HCT116 (cell line): ENCODE data around the gene ANKRD55. TPM values are rescaled to one million over a fixed set of nuclear protein-coding genes. Genes with fewer than 3 reads are reported as not detected.
"Not testable (repeated sequence)": the region's sequence is repeated elsewhere in the genome, so short reads cannot be mapped to it uniquely, and the experiment has no call there.

Experiments used
- ATAC-seq: fragments of 200-7000 bp; cut with Tn5 transposase; 2 replicates; pipeline ENCODE4 v1.9.1; 2020; ENCODE audit warnings: mild to moderate bottlenecking, moderate library complexity
- BruUV-seq: library from RNA; stranded (reverse); fragments of 400-500 nt; replicated peaks from 2 replicates; lab custom pipeline; 2021; lab: Mats Ljungman, UMichigan
- CTCF ChIA-PET: fragments of 300-600 bp; sonication (Branson Sonifier 250); formaldehyde crosslinking; loops from one replicate; lab custom pipeline; 2021; ENCODE audit warnings: antibody characterized with exemption; lab: Charles Lee
- POLR2A ChIA-PET: fragments of 300-600, 350-600 bp; sonication (Branson Sonifier 250); formaldehyde crosslinking; loops from one replicate; lab custom pipeline; 2021; ENCODE audit warnings: antibody characterized with exemption; lab: Charles Lee
- RAD21 ChIA-PET, 2 experiments: fragments of 300-600 bp; sonication (Branson Sonifier 250); formaldehyde crosslinking; loops; one replicate each; lab custom pipeline; 2023; ENCODE audit warnings: low total read pairs in 2 of 2; ENCODE audit not compliant: uncharacterized antibody in 2 of 2, unreplicated experiment in 2 of 2, low non-redundant PET in 1 of 2; lab: Charles Lee
- DNase-seq: peaks from one replicate; pipeline ENCODE4 v3.0.0-alpha.2; 2010; ENCODE audit warnings: low read depth, low spot score
- H2AFZ ChIP-seq: fragments of 200-600 bp; shearing (Covaris generic), sonication (generic); 2 replicates; pipeline ENCODE4 v1.6.1; 2017; ENCODE audit warnings: low read depth, mixed run types, mixed read lengths, antibody characterized with exemption, low read length; ENCODE audit not compliant: poor library complexity, severe bottlenecking
- H3K27ac ChIP-seq: 2 replicates; pipeline ENCODE4 v1.5.1; 2012; ENCODE audit warnings: low read depth, low read length
- H3K27me3 ChIP-seq: fragments of 200-600 bp; sonication (generic); 2 replicates; pipeline ENCODE4 v1.6.1; 2016; ENCODE audit warnings: mixed run types, low read length, mixed read lengths; ENCODE audit not compliant: insufficient read depth
- H3K36me3 ChIP-seq, 2 experiments: fragments of 200-500 bp in 1 of 2; fragments of 200-600 bp in 1 of 2; sonication (Bioruptor generic) in 1 of 2; sonication (generic) in 1 of 2; 2 replicates each; pipeline versions ENCODE4 v1.5.1 to v1.6.1; 2014 to 2016; ENCODE audit warnings: low read length in 2 of 2, inconsistent platforms in 1 of 2, mixed read lengths in 1 of 2, mixed run types in 1 of 2; ENCODE audit not compliant: insufficient read depth in 2 of 2, control insufficient read depth in 1 of 2
- H3K4me1 ChIP-seq, 2 experiments: fragments of 200-600 bp in 1 of 2; sonication (generic) in 1 of 2; 2 replicates each; pipeline versions ENCODE4 v1.5.1 to v1.6.1; 2012 to 2017; ENCODE audit warnings: low read length in 2 of 2, inconsistent platforms in 1 of 2, mild to moderate bottlenecking in 1 of 2, mixed read lengths in 1 of 2, mixed run types in 1 of 2, moderate library complexity in 1 of 2; ENCODE audit not compliant: insufficient read depth in 2 of 2, control insufficient read depth in 1 of 2
- H3K4me2 ChIP-seq: fragments of 200-600 bp; sonication (generic); 2 replicates; pipeline ENCODE4 v1.6.1; 2017; ENCODE audit warnings: mixed run types, low read length, mixed read lengths
- H3K4me3 ChIP-seq, 2 experiments: fragments of 200-600 bp in 1 of 2; sonication (generic) in 1 of 2; replicated peaks in 1 of 2; 2 replicates each; pipeline ENCODE4 v1.5.1; 2011 to 2016; ENCODE audit warnings: low read length in 2 of 2, control low read depth in 1 of 2, low read depth in 1 of 2, mild to moderate bottlenecking in 1 of 2, mixed read lengths in 1 of 2, mixed run types in 1 of 2
- H3K79me2 ChIP-seq: fragments of 200-600 bp; sonication (generic); 2 replicates; pipeline ENCODE4 v1.6.1; 2017; ENCODE audit warnings: mild to moderate bottlenecking, mixed run types, low read length, moderate library complexity, mixed read lengths; ENCODE audit not compliant: insufficient read depth
- H3K9ac ChIP-seq: fragments of 200-600 bp; sonication (generic); 2 replicates; pipeline ENCODE4 v1.6.1; 2016; ENCODE audit warnings: low read length, mixed read lengths
- H3K9me2 ChIP-seq: fragments of 200-600 bp; sonication (generic), shearing (Covaris generic); 2 replicates; pipeline ENCODE4 v1.6.1; 2017; ENCODE audit warnings: mixed run types, mild to moderate bottlenecking, moderate library complexity; ENCODE audit not compliant: insufficient read depth
- H3K9me3 ChIP-seq, 2 experiments: fragments of 200-500 bp in 1 of 2; fragments of 200-600 bp in 1 of 2; sonication (Bioruptor generic) in 1 of 2; sonication (generic) in 1 of 2; 2 replicates each; pipeline ENCODE4 v1.6.1; 2014 to 2017; ENCODE audit warnings: low read length in 2 of 2, mixed read lengths in 2 of 2, inconsistent platforms in 1 of 2, low read depth in 1 of 2, mild to moderate bottlenecking in 1 of 2, mixed run types in 1 of 2, moderate library complexity in 1 of 2; ENCODE audit not compliant: control insufficient read depth in 1 of 2, insufficient read depth in 1 of 2
- H4K20me1 ChIP-seq: fragments of 200-600 bp; sonication (generic), shearing (Covaris generic); 2 replicates; pipeline ENCODE4 v1.6.1; 2017; ENCODE audit warnings: mixed run types, mild to moderate bottlenecking, moderate library complexity; ENCODE audit not compliant: insufficient read depth
- CTCF ChIP-seq, 3 experiments: fragments of 200-600 bp in 1 of 3; sonication (generic) in 1 of 3; IDR thresholded peaks in 2 of 3; conservative IDR thresholded peaks in 1 of 3; 2 replicates each; pipeline ENCODE4 v1.5.1; 2012 to 2017; ENCODE audit warnings: low read depth in 2 of 3, low read length in 2 of 3, antibody characterized with exemption in 1 of 3, borderline replicate concordance in 1 of 3, control low read depth in 1 of 3, mild to moderate bottlenecking in 1 of 3, mixed read lengths in 1 of 3, mixed run types in 1 of 3, moderate library complexity in 1 of 3; ENCODE audit not compliant: insufficient read depth in 1 of 3
- ELF1 ChIP-seq: IDR thresholded peaks from 2 replicates; pipeline ENCODE4 v1.6.1; 2012; ENCODE audit warnings: low read depth, borderline replicate concordance
- EZH2phosphoT487 ChIP-seq: fragments of 200-600 bp; IDR thresholded peaks from 2 replicates; pipeline ENCODE4 v1.6.1; 2018; ENCODE audit warnings: antibody characterized with exemption, borderline replicate concordance
- JUND ChIP-seq: IDR thresholded peaks from 2 replicates; pipeline ENCODE4 v1.6.1; 2012
- POLR2A ChIP-seq: IDR thresholded peaks from 2 replicates; pipeline ENCODE4 v1.7.0; 2011; ENCODE audit warnings: borderline replicate concordance; ENCODE audit not compliant: insufficient read depth, insufficient read length; ENCODE audit errors: extremely low read depth
- POLR2AphosphoS5 ChIP-seq: IDR thresholded peaks from 2 replicates; pipeline ENCODE4 v1.6.1; 2011; ENCODE audit warnings: mild to moderate bottlenecking, low read depth, low read length, moderate library complexity
- REST ChIP-seq: IDR thresholded peaks from 2 replicates; pipeline ENCODE4 v1.6.1; 2012; ENCODE audit warnings: low read depth
- SP1 ChIP-seq: IDR thresholded peaks from 2 replicates; pipeline ENCODE4 v1.6.1; 2012; ENCODE audit warnings: low read depth
- SRF ChIP-seq: IDR thresholded peaks from 2 replicates; pipeline ENCODE4 v1.6.1; 2012; ENCODE audit warnings: low read depth
- ZFX ChIP-seq: fragments of 450-650 bp; IDR thresholded peaks from 2 replicates; pipeline ENCODE4 v1.6.1; 2017
- ZNF274 ChIP-seq: fragments of 200-500 bp; sonication (Bioruptor generic); IDR thresholded peaks from 2 replicates; pipeline ENCODE4 v1.6.1; 2014; ENCODE audit warnings: mild to moderate bottlenecking, low read depth, low read length, inconsistent platforms
- intact Hi-C: fragments of 100-400 bp; cut with micrococcal nuclease; formaldehyde crosslinking; loops from 2 replicates; pipeline ENCODE4 v1.10.0; 2022
- total RNA-seq: library from RNA; stranded (reverse); gene quantifications from one replicate; pipeline ENCODE4 v1.2.1, GENCODE V29; 2021; ENCODE audit not compliant: unreplicated experiment

The ANKRD55 gene
- total RNA-seq, 1 experiment from 2014 or later = not detected

GRCh38 chr5:56244627-56245026 lies 11.5 kb upstream of the ANKRD55 start:
- no peaks in the 10 kb centered on the region for H4K20me1 ChIP-seq
- BruUV-seq = no TSS peak
- H3K9ac ChIP-seq = no peak overlapping the region
- no peak for DNase-seq
- POLR2A ChIA-PET = no interaction called here
- H3K36me3 ChIP-seq = no peaks in the 10 kb centered on the region
- H3K4me3 ChIP-seq = no peak overlapping the region
- intact Hi-C loops = no loop called here
- H3K4me1 ChIP-seq = no peaks in the 10 kb centered on the region
- no peak overlapping the region for H3K27ac ChIP-seq
- H3K27me3 ChIP-seq = no peaks in the 10 kb centered on the region
- H3K4me2 ChIP-seq = no peak overlapping the region
- H3K9me2 ChIP-seq = no peaks in the 10 kb centered on the region
- no peak overlapping the region for H2AFZ ChIP-seq
- RAD21 ChIA-PET = no interaction called here
- ATAC-seq = no peak
- no peaks in the 10 kb centered on the region for H3K79me2 ChIP-seq
- TF ChIP-seq SP1 = no peak
- no peak for TF ChIP-seq CTCF (IDR thresholded peaks at IDR 0.05 in 2 of 3, conservative IDR thresholded peaks at IDR 0.05 in 1 of 3; ENCODE audit: borderline replicate concordance in 1 of 3, insufficient read depth in 1 of 3, low read depth in 2 of 3, low read length in 2 of 3)
- no peak for TF ChIP-seq ZNF274
- TF ChIP-seq REST = no peak
- TF ChIP-seq POLR2AphosphoS5 = no peak
- TF ChIP-seq ZFX = no peak
- TF ChIP-seq ELF1 = no peak
- TF ChIP-seq JUND = no peak
- TF ChIP-seq POLR2A = no peak
- TF ChIP-seq EZH2phosphoT487 = no peak
- no peak for TF ChIP-seq SRF
- no peaks in the 10 kb centered on the region for H3K9me3 ChIP-seq
- CTCF ChIA-PET = no interaction called here

GRCh38 chr5:56242271-56242670 lies 9.1 kb upstream of the ANKRD55 start:
- POLR2A ChIA-PET, H3K36me3 ChIP-seq, H3K27ac ChIP-seq, H3K9me3 ChIP-seq, H3K4me3 ChIP-seq, H3K4me1 ChIP-seq, H4K20me1 ChIP-seq, H3K79me2 ChIP-seq, H3K27me3 ChIP-seq, DNase-seq, H3K4me2 ChIP-seq, intact Hi-C loops, BruUV-seq, H3K9me2 ChIP-seq, H2AFZ ChIP-seq, CTCF ChIA-PET, RAD21 ChIA-PET, ATAC-seq, H3K9ac ChIP-seq: not testable (repeated sequence)
